ENCODE data around the gene HCN1. TPM values are rescaled to one million over a fixed set of nuclear protein-coding genes. Genes with fewer than 3 reads are reported as not detected.

Gene HCN1
- total RNA-seq, 2 experiments from 2014 or later: not detected

- H3K4me3 Mint-ChIP-seq: no peak overlapping the region
- H3K36me3 Mint-ChIP-seq (ENCODE audit: low read depth): no peaks in the 10 kb centered on the region
- TF ChIP-seq CTCF (IDR thresholded peaks at IDR 0.05): no peak
- no peaks in the 10 kb centered on the region for H3K4me1 Mint-ChIP-seq (ENCODE audit: low read depth)
- no peak for ATAC-seq
- intact Hi-C loops (cut with micrococcal nuclease): no loop called here
- no peaks in the 10 kb centered on the region for H3K27me3 Mint-ChIP-seq
- peaks cover 4% of the 10 kb centered on the region for H3K9me3 Mint-ChIP-seq
- no peak overlapping the region for H3K27ac Mint-ChIP-seq
- CTCF ChIA-PET: no interaction called here
- POLR2A ChIA-PET: no interaction called here
- DNase-seq: no peak
These were observed 424.6 kb downstream of the HCN1 start for GRCh38 chr5:45271626-45272025.

GRCh38 chr5:45264447-45264846, 431.7 kb downstream of the HCN1 start:
- TF ChIP-seq CTCF (IDR thresholded peaks at IDR 0.05): no peak
- H3K4me3 Mint-ChIP-seq: no peak overlapping the region
- POLR2A ChIA-PET: no interaction called here

GRCh38 chr5:45262061-45262590, 434.1 kb downstream of the HCN1 start:
- intact Hi-C loops (cut with micrococcal nuclease): no loop called here
- peaks cover 8% of the 10 kb centered on the region for H3K9me3 Mint-ChIP-seq
- H3K36me3 Mint-ChIP-seq (ENCODE audit: low read depth): no peaks in the 10 kb centered on the region
- H3K27me3 Mint-ChIP-seq: no peaks in the 10 kb centered on the region
- TF ChIP-seq CTCF (IDR thresholded peaks at IDR 0.05): no peak
- no peaks in the 10 kb centered on the region for H3K4me1 Mint-ChIP-seq (ENCODE audit: low read depth)
- DNase-seq (no peak), ATAC-seq (no peak)
- no peak overlapping the region for H3K4me3 Mint-ChIP-seq
- no peak overlapping the region for H3K27ac Mint-ChIP-seq
- ChIA-PET CTCF (no interaction called here), POLR2A (no interaction called here)

More at GRCh38 chr5:45264447-45264846, 431.7 kb downstream of the HCN1 start:
- H3K4me1 Mint-ChIP-seq (ENCODE audit: low read depth): no peaks in the 10 kb centered on the region
- H3K36me3 Mint-ChIP-seq (ENCODE audit: low read depth): no peaks in the 10 kb centered on the region
- intact Hi-C loops (cut with micrococcal nuclease): no loop called here
- no peak overlapping the region for H3K27ac Mint-ChIP-seq
- ATAC-seq (no peak), DNase-seq (no peak)
- peaks cover 8% of the 10 kb centered on the region for H3K9me3 Mint-ChIP-seq
- no peaks in the 10 kb centered on the region for H3K27me3 Mint-ChIP-seq
- CTCF ChIA-PET: interaction anchor here (1.1 kb wide), 1 partner anchor 13 kb away, joined by 3 read pairs; no protein-coding TSS in a partner anchor

- Mint-ChIP-seq H3K27me3 (no peaks in the 10 kb centered on the region), H3K9me3 (peaks cover 7% of the 10 kb centered on the region)
- POLR2A ChIA-PET: no interaction called here
These were observed 435.1 kb downstream of the HCN1 start for GRCh38 chr5:45261125-45261524.

GRCh38 chr5:45260292-45260691, 435.9 kb downstream of the HCN1 start:
- Mint-ChIP-seq H3K4me3 (no peak overlapping the region), H3K4me1 (ENCODE audit: low read depth) (no peaks in the 10 kb centered on the region), H3K27ac (no peak overlapping the region), H3K9me3 (peaks cover 4% of the 10 kb centered on the region), H3K36me3 (ENCODE audit: low read depth) (no peaks in the 10 kb centered on the region), H3K27me3 (no peaks in the 10 kb centered on the region)
- ATAC-seq: no peak
- ChIA-PET CTCF (no interaction called here), POLR2A (no interaction called here)
- intact Hi-C loops (cut with micrococcal nuclease): no loop called here
- DNase-seq: no peak
- no peak for TF ChIP-seq CTCF (IDR thresholded peaks at IDR 0.05)

More at GRCh38 chr5:45261125-45261524, 435.1 kb downstream of the HCN1 start:
- intact Hi-C loops (cut with micrococcal nuclease): no loop called here
- Mint-ChIP-seq H3K4me3 (no peak overlapping the region), H3K4me1 (ENCODE audit: low read depth) (no peaks in the 10 kb centered on the region), H3K27ac (no peak overlapping the region), H3K36me3 (ENCODE audit: low read depth) (no peaks in the 10 kb centered on the region)
- TF ChIP-seq CTCF (IDR thresholded peaks at IDR 0.05): no peak
- DNase-seq: no peak
- no peak for ATAC-seq
- CTCF ChIA-PET: no interaction called here
